GM18519 (cell line): Measurements from ENCODE around the gene TEX14.

Experiments used
- ATAC-seq: cut with Tn5 transposase; IDR thresholded peaks from one replicate; pipeline ENCODE4 v1.9.1; 2021; ENCODE audit warnings: mild to moderate bottlenecking, moderate library complexity; ENCODE audit not compliant: unreplicated experiment, low FRiP score

TEX14 gene

DNA sequence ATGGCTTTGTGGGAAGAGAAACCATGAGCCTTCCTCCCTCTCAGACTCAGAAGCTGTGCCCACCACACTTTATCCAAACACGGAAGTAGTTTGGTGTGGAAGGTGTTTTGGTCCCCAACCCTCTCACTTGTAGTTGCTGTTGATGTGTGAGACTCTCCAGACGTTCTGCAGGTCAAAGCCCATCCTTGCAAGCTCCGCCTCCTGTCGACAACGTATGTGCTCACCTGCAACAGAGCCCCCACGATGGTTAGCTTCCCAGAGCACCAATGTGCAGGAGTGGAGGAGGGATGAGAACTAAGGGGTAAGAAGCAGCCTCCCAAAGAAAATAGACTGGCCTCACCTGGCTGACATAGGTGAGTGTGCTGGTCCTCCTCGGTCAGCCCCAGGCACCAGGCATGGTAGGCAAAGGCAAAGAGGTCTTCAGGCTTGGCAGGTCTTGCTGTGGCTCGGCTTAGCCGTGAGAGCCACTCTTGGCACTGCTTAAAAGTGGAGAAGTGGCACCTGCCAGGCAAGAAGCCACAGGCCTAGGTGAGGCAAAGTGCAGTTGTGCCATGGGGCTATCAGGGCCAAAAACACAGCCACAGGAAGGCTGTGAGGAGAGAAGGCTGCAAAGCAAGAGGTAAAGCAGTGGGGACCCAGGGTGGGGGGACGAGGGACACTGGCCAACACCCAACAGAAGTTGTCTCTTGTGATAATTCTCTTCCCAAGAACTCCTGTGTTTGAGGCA is 183.3 kb downstream of the TEX14 start:
- no peak for ATAC-seq

DNA sequence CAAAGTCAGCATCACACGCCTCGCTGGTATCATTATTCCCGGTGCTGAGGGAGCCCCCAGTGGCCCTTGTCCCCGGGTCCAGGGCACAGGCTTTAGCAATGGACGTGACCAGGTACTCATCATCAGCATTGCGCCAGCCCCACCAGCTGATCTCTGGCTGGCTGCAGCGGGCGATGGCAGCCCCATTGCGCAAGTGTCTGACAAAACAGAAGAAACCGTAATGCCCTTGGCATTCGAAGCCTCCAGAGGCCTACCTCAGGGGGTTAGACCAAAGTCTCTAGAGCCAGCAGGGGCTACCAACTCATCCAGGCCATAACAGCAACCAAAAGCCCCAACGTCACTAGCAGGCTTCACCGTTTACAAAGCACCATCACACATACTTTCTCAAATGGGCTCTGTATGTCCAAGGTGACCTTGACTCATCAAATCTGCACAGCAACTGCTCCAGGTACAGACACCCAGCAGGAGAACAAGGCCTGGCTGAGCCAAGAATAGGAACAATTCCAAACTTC is 184.7 kb downstream of the TEX14 start:
- ATAC-seq = no peak
